MV-4-11 (cell line): ENCODE measurements around the gene IFNA13.

ENCODE experiments used
- DNase-seq: peaks from one replicate; lab custom pipeline; 2025; lab: John Stamatoyannopoulos, UW

IFNA13 gene

GRCh38 chr9:21357479-21358460 is 10.1 kb downstream of the IFNA13 start:
- DNase-seq: peak; percentile 87

GRCh38 chr9:21350787-21351186 is 17.1 kb downstream of the IFNA13 start, which contains the start of gene IFNA6:
Gene IFNA6 (minus strand): TSS chr9:21350887. CDS start chr9:21350887, 0 bp downstream.
- no peak for DNase-seq

GRCh38 chr9:21348430-21348970 is 19.4 kb downstream of the IFNA13 start:
- no peak for DNase-seq

- DNase-seq: no peak
Measured at GRCh38 chr9:21340735-21341134, 27.1 kb downstream of the IFNA13 start.

GRCh38 chr9:21336457-21336856 is 31.4 kb downstream of the IFNA13 start:
- DNase-seq: peak; percentile 6

GRCh38 chr9:21334701-21335632 is 32.9 kb downstream of the IFNA13 start, which contains the start of gene KLHL9:
Gene KLHL9 (minus strand): TSS chr9:21335404. CDS start chr9:21334859, 545 bp downstream.
- peak; percentile 87 for DNase-seq

GRCh38 chr9:21333226-21333625 is 34.6 kb downstream of the IFNA13 start:
- DNase-seq: no peak

GRCh38 chr9:21331676-21332402 is 36.0 kb downstream of the IFNA13 start:
- no peak for DNase-seq

GRCh38 chr9:21326526-21327139 is 41.2 kb downstream of the IFNA13 start:
- peak; percentile 32 for DNase-seq

- DNase-seq: peak; percentile 73
Measured at GRCh38 chr9:21324047-21324446, 43.8 kb downstream of the IFNA13 start.

- peak; percentile 75 for DNase-seq
Measured at GRCh38 chr9:21322911-21323461, 44.9 kb downstream of the IFNA13 start.

- DNase-seq: peak; percentile 44
Measured at GRCh38 chr9:21320465-21320864, 47.4 kb downstream of the IFNA13 start.

- peak; percentile 56 for DNase-seq
Measured at GRCh38 chr9:21317956-21318923, 49.6 kb downstream of the IFNA13 start.
